H9 (cell line): ENCODE results near the gene CCDC93. TPM values are rescaled to one million over a fixed set of nuclear protein-coding genes. Genes with fewer than 3 reads are reported as not detected.

Experiments used
- DNase-seq: peaks from one replicate; pipeline ENCODE4 v3.0.0-alpha.2; 2017
- H2AFZ ChIP-seq: one replicate; pipeline ENCODE4 v1.6.1; 2013; ENCODE audit warnings: mild to moderate bottlenecking, low read length, control low read depth, moderate library complexity
- H2AK5ac ChIP-seq: 2 replicates; pipeline ENCODE4 v1.6.1; 2013; ENCODE audit warnings: low read length, control low read depth, mixed read lengths; ENCODE audit not compliant: insufficient read length
- H2BK120ac ChIP-seq: one replicate; pipeline ENCODE4 v1.6.1; 2013; ENCODE audit warnings: low read depth, mild to moderate bottlenecking, low read length, control low read depth, inconsistent platforms; ENCODE audit not compliant: poor library complexity, severe bottlenecking
- H2BK12ac ChIP-seq: 2 replicates; pipeline ENCODE4 v1.6.1; 2013; ENCODE audit warnings: low read length, control low read depth, mixed read lengths, low read depth; ENCODE audit not compliant: insufficient read length
- H2BK15ac ChIP-seq: 2 replicates; pipeline ENCODE4 v1.6.1; 2013; ENCODE audit warnings: low read depth, low read length, control low read depth
- H2BK20ac ChIP-seq: one replicate; pipeline ENCODE4 v1.6.1; 2013; ENCODE audit warnings: low read depth, mild to moderate bottlenecking, low read length, control low read depth, inconsistent platforms; ENCODE audit not compliant: poor library complexity, severe bottlenecking
- H2BK5ac ChIP-seq: 2 replicates; pipeline ENCODE4 v1.6.1; 2013; ENCODE audit warnings: low read length, control low read depth, mixed read lengths; ENCODE audit not compliant: insufficient read length
- H3K14ac ChIP-seq: 2 replicates; pipeline ENCODE4 v1.6.1; 2013; ENCODE audit warnings: low read length, control low read depth; ENCODE audit not compliant: insufficient read depth
- H3K18ac ChIP-seq: 2 replicates; pipeline ENCODE4 v1.6.1; 2013; ENCODE audit warnings: low read depth, mild to moderate bottlenecking, mixed read lengths, low read length, control low read depth; ENCODE audit not compliant: insufficient read length
- H3K23ac ChIP-seq: 2 replicates; pipeline ENCODE4 v1.6.1; 2013; ENCODE audit warnings: low read length, control low read depth, mixed read lengths, low read depth; ENCODE audit not compliant: insufficient read length
- H3K23me2 ChIP-seq: 2 replicates; pipeline ENCODE4 v1.6.1; 2013; ENCODE audit warnings: low read depth, mild to moderate bottlenecking, mixed read lengths, low read length, control low read depth; ENCODE audit not compliant: insufficient read length, poor library complexity, severe bottlenecking
- H3K27ac ChIP-seq: 2 replicates; pipeline ENCODE4 v1.5.1; 2013; ENCODE audit warnings: low read length, control low read depth, mixed read lengths, low read depth; ENCODE audit not compliant: insufficient read length
- H3K27me3 ChIP-seq: 2 replicates; pipeline ENCODE4 v1.6.1; 2013; ENCODE audit warnings: low read length, control low read depth, inconsistent platforms; ENCODE audit not compliant: insufficient read depth
- H3K4ac ChIP-seq: 2 replicates; pipeline ENCODE4 v1.6.1; 2013; ENCODE audit warnings: low read depth, mild to moderate bottlenecking, control low read depth, inconsistent platforms, low read length, moderate library complexity
- H3K4me1 ChIP-seq: 2 replicates; pipeline ENCODE4 v1.6.1; 2013; ENCODE audit warnings: low read length, control low read depth, inconsistent platforms; ENCODE audit not compliant: insufficient read depth
- H3K4me2 ChIP-seq: 2 replicates; pipeline ENCODE4 v1.6.1; 2013; ENCODE audit warnings: low read length, control low read depth, mixed read lengths; ENCODE audit not compliant: insufficient read length, insufficient read depth
- H3K56ac ChIP-seq: 2 replicates; pipeline ENCODE4 v1.6.1; 2013; ENCODE audit warnings: low read depth, mild to moderate bottlenecking, mixed read lengths, low read length, control low read depth; ENCODE audit not compliant: insufficient read length
- H3K79me1 ChIP-seq: 2 replicates; pipeline ENCODE4 v1.6.1; 2013; ENCODE audit warnings: low read depth, mild to moderate bottlenecking, moderate library complexity, low read length, control low read depth, inconsistent platforms; ENCODE audit not compliant: insufficient read depth, poor library complexity, severe bottlenecking
- H3K79me2 ChIP-seq: 2 replicates; pipeline ENCODE4 v1.6.1; 2013; ENCODE audit warnings: low read length, control low read depth, inconsistent platforms; ENCODE audit not compliant: insufficient read depth
- H3K9ac ChIP-seq: 2 replicates; pipeline ENCODE4 v1.6.1; 2013; ENCODE audit warnings: low read length, control low read depth, mixed read lengths; ENCODE audit not compliant: insufficient read length; ENCODE audit errors: extremely low read depth
- H3K9me3 ChIP-seq: one replicate; pipeline ENCODE4 v1.6.1; 2013; ENCODE audit warnings: low read depth, low read length, inconsistent platforms; ENCODE audit not compliant: control insufficient read depth
- H3T11ph ChIP-seq: one replicate; pipeline ENCODE4 v1.6.1; 2013; ENCODE audit warnings: mild to moderate bottlenecking, low read length, control low read depth, inconsistent platforms
- H4K20me1 ChIP-seq: one replicate; pipeline ENCODE4 v1.6.1; 2013; ENCODE audit not compliant: control insufficient read depth, insufficient read length, insufficient read depth
- H4K5ac ChIP-seq: 2 replicates; pipeline ENCODE4 v1.6.1; 2013; ENCODE audit warnings: low read depth, mild to moderate bottlenecking, mixed read lengths, low read length, control low read depth; ENCODE audit not compliant: insufficient read length
- H4K8ac ChIP-seq: replicated peaks from 2 replicates; pipeline ENCODE4 v1.6.1; 2013; ENCODE audit warnings: low read length, control low read depth, mixed read lengths, low read depth; ENCODE audit not compliant: insufficient read length
- H4K91ac ChIP-seq: 2 replicates; pipeline ENCODE4 v1.6.1; 2013; ENCODE audit warnings: low read depth, mild to moderate bottlenecking, moderate library complexity, mixed read lengths, low read length, control low read depth; ENCODE audit not compliant: insufficient read length
- H3K27ac Mint-ChIP-seq, 3 experiments: 2 replicates in 2 of 3; 3 replicates in 1 of 3; pipeline ENCODE4 v1.8.0; 2020 to 2021; ENCODE audit warnings: mixed read lengths in 3 of 3, mild to moderate bottlenecking in 1 of 3, moderate library complexity in 1 of 3
- H3K27me3 Mint-ChIP-seq: 2 replicates; pipeline ENCODE4 v1.8.0; 2021; ENCODE audit warnings: low read depth, mild to moderate bottlenecking, moderate library complexity, mixed read lengths
- H3K36me3 Mint-ChIP-seq, 3 experiments: 2 replicates in 2 of 3; 3 replicates in 1 of 3; pipeline ENCODE4 v1.8.0; 2020 to 2021; ENCODE audit warnings: low read depth in 3 of 3, mixed read lengths in 3 of 3; ENCODE audit not compliant: insufficient read depth in 1 of 3
- H3K4me1 Mint-ChIP-seq, 2 experiments: 2 replicates each; pipeline ENCODE4 v1.8.0; 2020; ENCODE audit warnings: mixed read lengths in 2 of 2
- H3K4me3 Mint-ChIP-seq, 2 experiments: 2 replicates in 1 of 2; 3 replicates in 1 of 2; pipeline ENCODE4 v1.8.0; 2020 to 2021; ENCODE audit warnings: mild to moderate bottlenecking in 2 of 2, mixed read lengths in 2 of 2, moderate library complexity in 1 of 2
- H3K9me3 Mint-ChIP-seq, 2 experiments: 2 replicates in 1 of 2; 3 replicates in 1 of 2; pipeline ENCODE4 v1.8.0; 2020; ENCODE audit warnings: mild to moderate bottlenecking in 2 of 2, mixed read lengths in 2 of 2, moderate library complexity in 1 of 2
- CTCF ChIP-seq: fragments of 200-600 bp; sonication (generic); conservative IDR thresholded peaks from 3 replicates; pipeline ENCODE4 v1.8.0; 2021; ENCODE audit warnings: antibody characterized with exemption, mild to moderate bottlenecking
- total RNA-seq: library from RNA; stranded (reverse); gene quantifications from 2 replicates; pipeline ENCODE4 v1.2.1, GENCODE V29; 2021

The CCDC93 gene
- total RNA-seq, 1 experiment from 2014 or later: 16.4 TPM

GRCh38 chr2:118010473-118010872 is 3.4 kb downstream of the CCDC93 start:
- H3K79me2 ChIP-seq: peaks cover 8% of the 10 kb centered on the region
- no peak overlapping the region for H3K56ac ChIP-seq
- no peak overlapping the region for H2AFZ ChIP-seq
- no peaks in the 10 kb centered on the region for H4K20me1 ChIP-seq
- no peak overlapping the region for H2BK5ac ChIP-seq
- no peak overlapping the region for H3T11ph ChIP-seq
- H2AK5ac ChIP-seq: no peak overlapping the region
- H2BK20ac ChIP-seq: no peak overlapping the region
- no peak overlapping the region for H3K14ac ChIP-seq
- no peak overlapping the region for H4K8ac ChIP-seq
- H3K18ac ChIP-seq: no peak overlapping the region
- no peak overlapping the region for H3K4ac ChIP-seq
- no peak overlapping the region for H2BK120ac ChIP-seq
- H3K27me3 ChIP-seq: peaks cover 6% of the 10 kb centered on the region; the same call in 1 of the 2 replicates
- H3K4me1 Mint-ChIP-seq: peaks cover 12 to 17% of the 10 kb centered on the region in 2 experiments
- no peak overlapping the region for H3K4me2 ChIP-seq
- H2BK12ac ChIP-seq: no peak overlapping the region
- peaks cover 12% of the 10 kb centered on the region for H3K27me3 Mint-ChIP-seq
- H3K9me3 Mint-ChIP-seq: no peaks in the 10 kb centered on the region
- no peak overlapping the region for H4K5ac ChIP-seq
- H3K9ac ChIP-seq: no peak overlapping the region
- peaks cover 9 to 25% (median 23%) of the 10 kb centered on the region in 3 experiments; a peak in 6 of 7 replicates for H3K36me3 Mint-ChIP-seq
- H3K27ac ChIP-seq: no peak overlapping the region
- no peak overlapping the region for H3K27ac Mint-ChIP-seq
- H3K23ac ChIP-seq: no peak overlapping the region
- TF ChIP-seq CTCF: no peak
- H2BK15ac ChIP-seq: no peak overlapping the region
- H4K91ac ChIP-seq: no peak overlapping the region
- no peaks in the 10 kb centered on the region for H3K9me3 ChIP-seq
- no peaks in the 10 kb centered on the region for H3K79me1 ChIP-seq
- H3K4me3 Mint-ChIP-seq: no peak overlapping the region
- no peak for DNase-seq
- peaks cover 7% of the 10 kb centered on the region for H3K23me2 ChIP-seq
- H3K4me1 ChIP-seq: no peaks in the 10 kb centered on the region; the same call in 1 of the 2 replicates
